CD14-positive monocyte (primary cell): ENCODE measurements around the gene MICAL2. TPM values are rescaled to one million over a fixed set of nuclear protein-coding genes. Genes with fewer than 3 reads are reported as not detected.

Experiments used
- DNase-seq, 3 donors: peaks; one replicate each; pipeline ENCODE4 v3.0.0-alpha.2; 2011 to 2022
- H2AFZ ChIP-seq: 2 replicates; pipeline ENCODE4 v1.6.0; 2012; ENCODE audit warnings: mild to moderate bottlenecking, low read depth, low read length, inconsistent platforms; ENCODE audit not compliant: insufficient read depth, poor library complexity, severe bottlenecking
- H3K27ac ChIP-seq, 2 donors: 1 replicate in 1 of 2; 2 replicates in 1 of 2; pipeline ENCODE4 v1.5.1; 2012 to 2013; ENCODE audit warnings: low read length in 2 of 2, control low read depth in 1 of 2, inconsistent platforms in 1 of 2, low read depth in 1 of 2, mild to moderate bottlenecking in 1 of 2
- H3K27me3 ChIP-seq, 2 donors: one replicate each; pipeline versions ENCODE4 v1.6.0 to v1.6.1; 2011 to 2013; ENCODE audit warnings: low read length in 2 of 2; ENCODE audit not compliant: control insufficient read depth in 2 of 2, insufficient read depth in 2 of 2
- H3K36me3 ChIP-seq, 2 donors: replicated peaks in 1 of 2; 1 replicate in 1 of 2; 2 replicates in 1 of 2; pipeline versions ENCODE4 v1.5.1 to v1.6.1; 2012 to 2013; ENCODE audit warnings: low read length in 2 of 2, control low read depth in 1 of 2, inconsistent platforms in 1 of 2, mild to moderate bottlenecking in 1 of 2; ENCODE audit not compliant: insufficient read depth in 2 of 2, control insufficient read depth in 1 of 2
- H3K4me1 ChIP-seq, 2 donors: 1 replicate in 1 of 2; 2 replicates in 1 of 2; pipeline versions ENCODE4 v1.5.1 to v1.6.1; 2012 to 2013; ENCODE audit warnings: low read length in 2 of 2, control low read depth in 1 of 2, inconsistent platforms in 1 of 2, mild to moderate bottlenecking in 1 of 2, moderate library complexity in 1 of 2; ENCODE audit not compliant: insufficient read depth in 2 of 2, control insufficient read depth in 1 of 2
- H3K4me2 ChIP-seq: replicated peaks from 2 replicates; pipeline ENCODE3; 2012; ENCODE audit warnings: low read length, moderate library complexity, mild to moderate bottlenecking; ENCODE audit not compliant: poor library complexity, severe bottlenecking; ENCODE audit errors: extremely low read depth
- H3K4me3 ChIP-seq, 3 experiments: fragments of 200-600 bp in 1 of 3; sonication (generic) in 1 of 3; replicated peaks in 1 of 3; 1 replicate in 2 of 3; 2 replicates in 1 of 3; pipeline ENCODE4 v1.5.1; 2011 to 2013; ENCODE audit warnings: low read length in 3 of 3, mild to moderate bottlenecking in 3 of 3, control low read depth in 2 of 3, low read depth in 2 of 3, inconsistent platforms in 1 of 3, moderate library complexity in 1 of 3
- H3K79me2 ChIP-seq: 2 replicates; pipeline ENCODE4 v1.6.0; 2012; ENCODE audit warnings: mild to moderate bottlenecking, control low read depth, inconsistent platforms, low read length, moderate library complexity; ENCODE audit not compliant: insufficient read depth
- H3K9ac ChIP-seq: 2 replicates; pipeline ENCODE4 v1.6.0; 2017; ENCODE audit warnings: low read length, mild to moderate bottlenecking; ENCODE audit not compliant: insufficient read depth, poor library complexity, severe bottlenecking
- H3K9me3 ChIP-seq, 2 donors: replicated peaks in 1 of 2; 1 replicate in 1 of 2; 2 replicates in 1 of 2; pipeline versions ENCODE4 v1.5.1 to v1.6.1; 2012 to 2013; ENCODE audit warnings: low read length in 2 of 2, control low read depth in 1 of 2; ENCODE audit not compliant: control insufficient read depth in 1 of 2, insufficient read depth in 1 of 2
- H4K20me1 ChIP-seq: 2 replicates; pipeline ENCODE4 v1.6.0; 2012; ENCODE audit warnings: mild to moderate bottlenecking, low read length, control low read depth, moderate library complexity; ENCODE audit not compliant: insufficient read depth
- H3K27ac Mint-ChIP-seq, 7 donors: one replicate each; pipeline ENCODE4 v1.8.0; 2020; ENCODE audit warnings: mild to moderate bottlenecking in 7 of 7, mixed read lengths in 7 of 7, moderate library complexity in 6 of 7, inconsistent platforms in 2 of 7
- H3K27me3 Mint-ChIP-seq, 3 donors: one replicate each; pipeline ENCODE4 v1.8.0; 2021 to 2022; ENCODE audit warnings: low read depth in 3 of 3, mild to moderate bottlenecking in 3 of 3, mixed read lengths in 3 of 3, moderate library complexity in 3 of 3, inconsistent platforms in 1 of 3
- H3K36me3 Mint-ChIP-seq, 2 donors: one replicate each; pipeline ENCODE4 v1.8.0; 2020; ENCODE audit warnings: mixed read lengths in 2 of 2, inconsistent platforms in 1 of 2, mild to moderate bottlenecking in 1 of 2
- H3K4me1 Mint-ChIP-seq: one replicate; pipeline ENCODE4 v1.8.0; 2020; ENCODE audit warnings: mild to moderate bottlenecking, mixed read lengths
- H3K4me3 Mint-ChIP-seq, 2 donors: one replicate each; pipeline ENCODE4 v1.8.0; 2020; ENCODE audit warnings: mild to moderate bottlenecking in 2 of 2, mixed read lengths in 2 of 2, moderate library complexity in 1 of 2
- H3K9me3 Mint-ChIP-seq, 7 donors: one replicate each; pipeline ENCODE4 v1.8.0; 2020 to 2022; ENCODE audit warnings: mixed read lengths in 7 of 7, mild to moderate bottlenecking in 6 of 7, moderate library complexity in 6 of 7, inconsistent platforms in 2 of 7
- WGBS: methylation state at CpG from one replicate; pipeline ENCODE4 v1.1.5; 2013; ENCODE audit warnings: missing lambda C conversion rate; ENCODE audit not compliant: insufficient coverage; 5-methylcytosine and 5-hydroxymethylcytosine counted together
- intact Hi-C, 2 donors: fragments of 100-400 bp; cut with micrococcal nuclease; formaldehyde crosslinking; loops; one replicate each; pipeline versions ENCODE4 v1.15.0 to v1.15.1; 2023
- polyA plus RNA-seq, 3 donors: library from polyadenylated mRNA; depleted of rRNA in 1 of 3; unstranded in 2 of 3; stranded (reverse) in 1 of 3; fragments of 300-500 nt in 2 of 3; fragments of >200 nt in 1 of 3; fragmentation: Illumina TruSeq in 2 of 3; gene quantifications; 1 replicate in 2 of 3; 2 replicates in 1 of 3; pipeline ENCODE4 v1.2.3, GENCODE V29; 2012 to 2021
- TF ChIP-seq, protein P1 (sequence below): fragments of 200-600 bp; IDR thresholded peaks from one replicate; pipeline ENCODE4 v1.8.0; 2022; ENCODE audit warnings: antibody characterized with exemption, mild to moderate bottlenecking

Gene MICAL2
- polyA plus RNA-seq, 3 donors = 39.8 to 72.5 (median 44.0) TPM

DNA sequence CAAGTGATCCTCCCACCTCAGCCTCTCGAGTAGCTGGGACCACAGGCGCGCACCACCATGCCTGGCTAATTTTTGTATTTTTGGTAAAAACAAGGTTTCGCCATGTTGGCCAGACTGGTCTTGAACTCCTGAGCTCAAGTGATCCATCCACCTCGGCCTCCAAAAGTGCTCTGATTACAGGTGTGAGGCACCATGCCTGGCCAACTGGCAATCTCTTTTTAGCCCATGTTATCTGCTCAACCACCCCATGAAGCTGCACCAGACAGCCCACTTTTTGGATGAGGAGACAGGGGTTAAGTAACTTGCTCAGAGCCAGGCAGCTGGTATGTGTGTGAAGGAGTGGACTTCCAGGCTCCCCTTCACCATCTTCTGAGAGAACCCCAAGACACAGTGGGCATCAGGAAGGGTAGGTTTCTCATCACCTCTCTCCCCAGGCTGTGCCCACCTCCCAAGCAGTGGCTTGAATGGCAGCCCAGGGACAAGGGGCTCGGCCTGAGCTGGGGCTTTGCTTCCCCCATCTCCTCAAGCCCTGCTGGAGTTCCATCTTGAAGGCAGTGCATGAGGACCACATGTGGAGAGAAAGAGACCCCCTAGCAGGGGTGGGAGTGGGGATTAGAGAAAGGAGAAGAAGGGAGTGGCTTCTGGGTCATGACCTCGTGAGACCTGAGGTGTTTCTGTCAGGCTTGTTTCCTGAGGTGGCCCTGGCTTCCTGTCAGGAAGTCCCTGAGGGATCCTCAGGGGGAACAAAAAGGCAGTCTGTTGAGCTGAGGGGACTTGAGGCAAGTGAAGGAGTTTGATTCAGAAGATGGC is 179.5 kb downstream of the MICAL2 start:
- Histone ChIP-seq H3K9me3 (no peaks in the 10 kb centered on the region), H3K4me3 (no peak overlapping the region), H3K36me3 (no peaks in the 10 kb centered on the region), H3K4me2 (no peak overlapping the region), H3K27me3 (no peaks in the 10 kb centered on the region), H3K4me1 (peaks cover 2 to 7% of the 10 kb centered on the region in 2 donors), H2AFZ (no peak overlapping the region), H4K20me1 (no peaks in the 10 kb centered on the region), H3K27ac (no peak overlapping the region), H3K79me2 (no peaks in the 10 kb centered on the region), H3K9ac (no peak overlapping the region)
- Mint-ChIP-seq H3K27me3 (peaks cover 1 to 18% (median 6%) of the 10 kb centered on the region in 3 donors), H3K9me3 (peaks cover 0 to 3% (median 0%) of the 10 kb centered on the region in 7 donors), H3K27ac (peak overlapping the region in 1 of 7 donors; percentile 68), H3K4me3 (no peak overlapping the region), H3K4me1 (peaks cover 19% of the 10 kb centered on the region), H3K36me3 (peaks cover 27 to 31% of the 10 kb centered on the region in 2 donors)
- 77% methylated on average over 6 of the region's 7 CpGs for WGBS
- no peak for DNase-seq
- intact Hi-C loops = no loop called here
- TF ChIP-seq, protein P1, sequence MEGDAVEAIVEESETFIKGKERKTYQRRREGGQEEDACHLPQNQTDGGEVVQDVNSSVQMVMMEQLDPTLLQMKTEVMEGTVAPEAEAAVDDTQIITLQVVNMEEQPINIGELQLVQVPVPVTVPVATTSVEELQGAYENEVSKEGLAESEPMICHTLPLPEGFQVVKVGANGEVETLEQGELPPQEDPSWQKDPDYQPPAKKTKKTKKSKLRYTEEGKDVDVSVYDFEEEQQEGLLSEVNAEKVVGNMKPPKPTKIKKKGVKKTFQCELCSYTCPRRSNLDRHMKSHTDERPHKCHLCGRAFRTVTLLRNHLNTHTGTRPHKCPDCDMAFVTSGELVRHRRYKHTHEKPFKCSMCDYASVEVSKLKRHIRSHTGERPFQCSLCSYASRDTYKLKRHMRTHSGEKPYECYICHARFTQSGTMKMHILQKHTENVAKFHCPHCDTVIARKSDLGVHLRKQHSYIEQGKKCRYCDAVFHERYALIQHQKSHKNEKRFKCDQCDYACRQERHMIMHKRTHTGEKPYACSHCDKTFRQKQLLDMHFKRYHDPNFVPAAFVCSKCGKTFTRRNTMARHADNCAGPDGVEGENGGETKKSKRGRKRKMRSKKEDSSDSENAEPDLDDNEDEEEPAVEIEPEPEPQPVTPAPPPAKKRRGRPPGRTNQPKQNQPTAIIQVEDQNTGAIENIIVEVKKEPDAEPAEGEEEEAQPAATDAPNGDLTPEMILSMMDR = no peak

DNA sequence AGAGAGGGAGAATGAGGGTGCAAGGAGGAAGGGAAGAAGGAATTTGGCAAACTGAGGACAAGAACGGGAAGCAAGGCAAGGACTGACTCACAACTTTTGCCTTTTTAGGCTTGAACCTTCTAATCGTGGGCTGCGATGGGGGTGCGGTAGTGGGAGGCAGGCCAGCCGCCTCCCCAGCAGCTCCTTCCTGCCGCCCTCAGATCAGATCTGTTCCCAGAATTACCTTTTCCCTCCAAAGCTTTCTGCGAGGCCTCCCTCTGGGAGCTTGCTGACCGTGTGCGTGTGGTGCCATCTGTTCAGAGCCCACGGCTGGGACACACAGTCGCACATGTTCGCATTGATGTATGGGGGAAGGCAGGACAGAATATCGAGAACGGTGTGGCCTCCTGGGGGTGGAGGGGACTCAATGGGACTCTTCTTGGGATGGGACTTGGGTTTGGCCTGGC is 180.1 kb downstream of the MICAL2 start:
- H3K4me3 Mint-ChIP-seq = no peak overlapping the region
- Histone ChIP-seq H2AFZ (no peak overlapping the region), H3K9me3 (no peaks in the 10 kb centered on the region), H3K9ac (no peak overlapping the region), H3K36me3 (no peaks in the 10 kb centered on the region), H3K79me2 (no peaks in the 10 kb centered on the region), H4K20me1 (no peaks in the 10 kb centered on the region), H3K4me2 (no peak overlapping the region), H3K27me3 (no peaks in the 10 kb centered on the region), H3K27ac (no peak overlapping the region), H3K4me1 (peaks cover 0 to under 1% of the 10 kb centered on the region in 2 donors), H3K4me3 (no peak overlapping the region)
- H3K9me3 Mint-ChIP-seq = peaks cover 0 to 3% (median 0%) of the 10 kb centered on the region in 7 donors
- 84% methylated on average over 8 of the region's 14 CpGs for WGBS
- peaks cover 27 to 31% of the 10 kb centered on the region in 2 donors for H3K36me3 Mint-ChIP-seq
- no peak for DNase-seq
- TF ChIP-seq, protein P1 = no peak
- H3K4me1 Mint-ChIP-seq = peaks cover 13% of the 10 kb centered on the region
- H3K27me3 Mint-ChIP-seq = peaks cover 1 to 18% (median 6%) of the 10 kb centered on the region in 3 donors
- peak overlapping the region in 1 of 7 donors; percentile 68 for H3K27ac Mint-ChIP-seq
- intact Hi-C loops = no loop called here
